ENCODE data around the gene ABCG1.

ABCG1 gene

DNA sequence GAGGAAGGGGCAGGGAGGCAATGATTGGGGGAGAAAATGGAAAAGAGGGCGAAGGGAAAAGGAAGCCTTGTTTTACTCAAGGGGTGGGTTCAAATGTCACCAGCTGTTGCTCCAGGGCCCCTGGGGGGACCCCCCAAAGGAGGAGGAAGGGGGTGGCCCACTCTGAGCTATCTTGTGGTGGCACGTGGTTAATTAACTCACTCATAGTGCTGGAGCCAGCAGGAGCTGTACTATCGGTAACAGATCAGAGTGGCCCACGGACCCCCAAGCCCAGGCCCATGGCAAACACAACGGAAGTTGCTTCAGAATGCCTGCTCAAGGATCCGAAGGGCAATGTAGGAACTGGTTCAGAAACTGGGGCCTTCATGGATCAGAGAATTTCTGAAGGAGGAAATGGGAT, 124.6 kb downstream of the ABCG1 start:
- no peaks in the 10 kb centered on the region for H3K36me3 ChIP-seq
- no peaks in the 10 kb centered on the region for H3K4me1 ChIP-seq
- no peaks in the 10 kb centered on the region for H3K9me3 ChIP-seq
- no peak overlapping the region for H3K4me3 ChIP-seq (ENCODE audit: low read depth, low read length)
- TF ChIP-seq, protein P1, sequence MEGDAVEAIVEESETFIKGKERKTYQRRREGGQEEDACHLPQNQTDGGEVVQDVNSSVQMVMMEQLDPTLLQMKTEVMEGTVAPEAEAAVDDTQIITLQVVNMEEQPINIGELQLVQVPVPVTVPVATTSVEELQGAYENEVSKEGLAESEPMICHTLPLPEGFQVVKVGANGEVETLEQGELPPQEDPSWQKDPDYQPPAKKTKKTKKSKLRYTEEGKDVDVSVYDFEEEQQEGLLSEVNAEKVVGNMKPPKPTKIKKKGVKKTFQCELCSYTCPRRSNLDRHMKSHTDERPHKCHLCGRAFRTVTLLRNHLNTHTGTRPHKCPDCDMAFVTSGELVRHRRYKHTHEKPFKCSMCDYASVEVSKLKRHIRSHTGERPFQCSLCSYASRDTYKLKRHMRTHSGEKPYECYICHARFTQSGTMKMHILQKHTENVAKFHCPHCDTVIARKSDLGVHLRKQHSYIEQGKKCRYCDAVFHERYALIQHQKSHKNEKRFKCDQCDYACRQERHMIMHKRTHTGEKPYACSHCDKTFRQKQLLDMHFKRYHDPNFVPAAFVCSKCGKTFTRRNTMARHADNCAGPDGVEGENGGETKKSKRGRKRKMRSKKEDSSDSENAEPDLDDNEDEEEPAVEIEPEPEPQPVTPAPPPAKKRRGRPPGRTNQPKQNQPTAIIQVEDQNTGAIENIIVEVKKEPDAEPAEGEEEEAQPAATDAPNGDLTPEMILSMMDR (IDR thresholded peaks at IDR 0.05; ENCODE audit: low read depth, low read length), result no peak
- DNase-seq, result no peak
- no peaks in the 10 kb centered on the region for H3K27me3 ChIP-seq

DNA sequence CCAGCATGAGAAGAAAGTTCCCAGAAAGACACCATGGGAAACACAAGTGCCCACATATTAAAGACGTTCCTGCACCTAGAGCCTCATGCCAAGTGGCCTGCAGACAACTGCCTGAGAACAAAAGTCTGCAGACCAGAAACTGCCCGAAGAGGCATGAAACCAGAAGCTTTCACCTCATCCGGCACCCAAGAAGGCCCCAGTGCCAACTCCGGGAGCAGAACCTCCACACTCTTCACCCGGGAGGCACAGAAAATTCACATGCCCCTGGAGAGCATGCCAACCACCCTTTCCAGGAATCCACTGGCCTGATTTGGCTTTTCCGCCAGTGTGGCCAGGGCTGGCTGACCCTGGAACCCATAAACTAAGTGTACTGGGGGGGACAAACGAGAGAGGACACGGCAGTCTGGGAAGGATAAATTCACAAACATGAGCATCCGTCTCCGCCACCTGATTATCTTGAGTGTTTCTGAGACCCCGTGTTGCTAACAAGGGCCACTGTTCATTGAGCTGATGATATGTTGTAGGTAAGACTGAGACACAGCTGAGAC, 125.1 kb downstream of the ABCG1 start:
- no peaks in the 10 kb centered on the region for H3K4me1 ChIP-seq
- H3K9me3 ChIP-seq, result no peaks in the 10 kb centered on the region
- H3K27me3 ChIP-seq, result no peaks in the 10 kb centered on the region
- no peaks in the 10 kb centered on the region for H3K36me3 ChIP-seq
- no peak for DNase-seq
- TF ChIP-seq, protein P1 (IDR thresholded peaks at IDR 0.05; ENCODE audit: low read depth, low read length), result no peak
- no peak overlapping the region for H3K4me3 ChIP-seq (ENCODE audit: low read depth, low read length)

DNA sequence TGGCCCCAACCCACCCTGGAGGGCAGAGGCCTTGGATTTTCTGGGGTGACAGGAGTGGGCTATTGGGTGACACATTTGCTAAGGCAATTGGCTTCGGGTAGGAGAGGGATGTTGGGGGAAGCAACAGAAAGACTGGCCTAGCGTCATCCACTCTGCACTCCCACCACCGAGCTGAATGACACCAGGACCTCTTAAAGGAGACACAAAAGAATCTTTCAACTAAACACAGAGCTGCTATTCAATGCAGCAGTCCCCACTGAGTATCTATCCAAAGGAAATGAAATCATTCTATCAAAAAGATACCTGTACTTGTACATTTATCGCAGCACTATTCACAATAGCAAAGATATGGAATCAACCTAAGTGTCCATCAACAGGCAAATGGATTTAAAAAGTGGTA, 125.7 kb downstream of the ABCG1 start:
- TF ChIP-seq, protein P1 (IDR thresholded peaks at IDR 0.05; ENCODE audit: low read depth, low read length), result no peak
- H3K4me3 ChIP-seq (ENCODE audit: low read depth, low read length), result no peak overlapping the region
- no peaks in the 10 kb centered on the region for H3K4me1 ChIP-seq
- no peaks in the 10 kb centered on the region for H3K9me3 ChIP-seq
- H3K36me3 ChIP-seq, result no peaks in the 10 kb centered on the region
- H3K27me3 ChIP-seq, result no peaks in the 10 kb centered on the region
- DNase-seq, result no peak

DNA sequence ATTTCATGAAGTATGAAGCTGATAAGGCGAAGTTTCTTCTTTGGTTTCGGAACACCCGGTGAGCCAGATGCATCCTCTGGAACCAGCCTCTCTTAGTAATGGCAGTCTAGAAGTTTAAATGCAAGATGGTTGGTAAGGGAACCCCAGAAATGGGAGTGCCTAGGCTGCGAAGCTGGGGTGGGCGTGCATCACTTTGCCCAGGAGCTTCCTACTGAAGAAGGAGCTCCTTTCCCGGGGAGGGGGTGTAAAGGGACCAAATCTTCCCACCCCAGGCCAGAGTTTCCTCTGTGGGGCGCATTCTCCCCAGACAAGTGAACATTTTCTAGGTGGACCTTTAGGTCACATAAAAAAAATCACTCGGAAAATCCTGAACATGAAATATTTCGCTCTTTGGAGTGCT, 127.5 kb downstream of the ABCG1 start:
- no peaks in the 10 kb centered on the region for H3K9me3 ChIP-seq
- TF ChIP-seq, protein P1 (IDR thresholded peaks at IDR 0.05; ENCODE audit: low read depth, low read length), result no peak
- H3K4me1 ChIP-seq, result no peaks in the 10 kb centered on the region
- no peak overlapping the region for H3K4me3 ChIP-seq (ENCODE audit: low read depth, low read length)
- no peak for DNase-seq
- H3K27me3 ChIP-seq, result no peaks in the 10 kb centered on the region
- no peaks in the 10 kb centered on the region for H3K36me3 ChIP-seq

Measured in BE2C (cell line).